Measurements from ENCODE around the gene DCAF4L1.

DNA sequence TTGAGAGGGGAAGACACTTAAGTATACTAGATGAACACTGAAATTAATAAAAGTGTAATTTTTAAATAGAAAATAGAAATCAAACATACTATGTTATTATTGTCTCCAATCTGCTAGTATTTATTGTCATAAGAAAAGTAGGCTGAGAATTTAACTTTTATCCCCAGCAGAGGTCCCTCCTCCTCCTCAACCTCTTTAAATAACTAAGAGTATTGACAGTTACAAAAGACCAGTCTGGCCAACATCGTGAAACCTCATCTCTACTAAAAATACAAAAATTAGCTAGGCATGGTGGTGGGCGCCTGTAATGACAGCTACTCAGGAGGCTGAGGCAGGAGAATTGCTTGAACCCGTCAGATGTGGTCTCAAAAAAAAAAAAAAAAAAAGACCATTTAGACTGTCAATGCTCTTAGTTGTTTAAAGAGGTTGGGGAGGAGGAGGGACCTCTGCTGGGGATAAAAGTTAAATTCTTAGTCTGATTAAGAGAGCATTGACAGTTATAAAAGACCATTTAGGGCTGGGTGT is 13.0 kb downstream of the DCAF4L1 start:
- TF ChIP-seq CTCF (IDR thresholded peaks at IDR 0.05) (no peak), ZFX (IDR thresholded peaks at IDR 0.05; ENCODE audit: borderline replicate concordance) (no peak)
